Osteocyte (in vitro differentiated cells): Measurements from ENCODE around the gene ITPR1. TPM values are rescaled to one million over a fixed set of nuclear protein-coding genes. Genes with fewer than 3 reads are reported as not detected.

Experiments used
- DNase-seq: peaks from one replicate; pipeline ENCODE4 v3.0.0; 2021; ENCODE audit warnings: mixed read lengths; ENCODE audit not compliant: unreplicated experiment; ENCODE audit errors: extremely low spot score
- H3K27ac Mint-ChIP-seq: one replicate; pipeline ENCODE4 v1.8.0; 2021; ENCODE audit warnings: mild to moderate bottlenecking, mixed read lengths; ENCODE audit not compliant: unreplicated experiment
- H3K27me3 Mint-ChIP-seq: one replicate; pipeline ENCODE4 v1.8.0; 2021; ENCODE audit warnings: mixed read lengths; ENCODE audit not compliant: unreplicated experiment
- H3K36me3 Mint-ChIP-seq: one replicate; pipeline ENCODE4 v1.8.0; 2021; ENCODE audit warnings: mixed read lengths; ENCODE audit not compliant: unreplicated experiment
- H3K4me1 Mint-ChIP-seq: one replicate; pipeline ENCODE4 v1.8.0; 2021; ENCODE audit warnings: mixed read lengths; ENCODE audit not compliant: unreplicated experiment
- H3K4me3 Mint-ChIP-seq: one replicate; pipeline ENCODE4 v1.8.0; 2021; ENCODE audit warnings: mild to moderate bottlenecking, moderate library complexity, mixed read lengths; ENCODE audit not compliant: unreplicated experiment
- H3K9me3 Mint-ChIP-seq: one replicate; pipeline ENCODE4 v1.8.0; 2021; ENCODE audit warnings: mixed read lengths; ENCODE audit not compliant: unreplicated experiment
- total RNA-seq: library from RNA; stranded (reverse); gene quantifications from 2 replicates; pipeline ENCODE4 v1.2.1, GENCODE V29; 2021
- TF ChIP-seq, protein P1 (sequence below): fragments of 200-600 bp; sonication (generic); IDR thresholded peaks from 2 replicates; pipeline ENCODE4 v1.5.0; 2021; ENCODE audit warnings: antibody characterized with exemption, mild to moderate bottlenecking, moderate library complexity

Gene ITPR1
- total RNA-seq, 1 donor from 2014 or later, result 34.3 TPM

GRCh38 chr3:4551794-4552442, 58.8 kb downstream of the ITPR1 start:
- DNase-seq, result no peak

DNA sequence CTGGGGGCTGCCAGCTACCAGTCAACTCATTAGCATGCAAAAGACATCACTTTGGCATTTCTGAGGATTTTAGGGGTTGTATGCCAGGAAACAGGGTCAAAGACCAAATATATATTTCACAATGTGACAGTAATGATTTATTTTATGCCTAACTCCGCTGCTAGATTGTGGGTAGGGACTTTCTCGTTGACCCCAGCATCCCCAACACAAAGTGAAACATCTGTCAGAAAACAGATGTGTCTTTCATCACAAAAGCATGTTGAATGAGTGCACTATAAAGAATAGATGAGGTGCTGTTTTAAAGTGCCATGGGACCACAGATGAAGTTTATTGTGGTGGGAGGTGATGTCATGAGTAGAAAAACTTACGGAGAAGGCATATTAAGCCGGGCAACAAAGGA, 59.7 kb downstream of the ITPR1 start:
- TF ChIP-seq, protein P1, sequence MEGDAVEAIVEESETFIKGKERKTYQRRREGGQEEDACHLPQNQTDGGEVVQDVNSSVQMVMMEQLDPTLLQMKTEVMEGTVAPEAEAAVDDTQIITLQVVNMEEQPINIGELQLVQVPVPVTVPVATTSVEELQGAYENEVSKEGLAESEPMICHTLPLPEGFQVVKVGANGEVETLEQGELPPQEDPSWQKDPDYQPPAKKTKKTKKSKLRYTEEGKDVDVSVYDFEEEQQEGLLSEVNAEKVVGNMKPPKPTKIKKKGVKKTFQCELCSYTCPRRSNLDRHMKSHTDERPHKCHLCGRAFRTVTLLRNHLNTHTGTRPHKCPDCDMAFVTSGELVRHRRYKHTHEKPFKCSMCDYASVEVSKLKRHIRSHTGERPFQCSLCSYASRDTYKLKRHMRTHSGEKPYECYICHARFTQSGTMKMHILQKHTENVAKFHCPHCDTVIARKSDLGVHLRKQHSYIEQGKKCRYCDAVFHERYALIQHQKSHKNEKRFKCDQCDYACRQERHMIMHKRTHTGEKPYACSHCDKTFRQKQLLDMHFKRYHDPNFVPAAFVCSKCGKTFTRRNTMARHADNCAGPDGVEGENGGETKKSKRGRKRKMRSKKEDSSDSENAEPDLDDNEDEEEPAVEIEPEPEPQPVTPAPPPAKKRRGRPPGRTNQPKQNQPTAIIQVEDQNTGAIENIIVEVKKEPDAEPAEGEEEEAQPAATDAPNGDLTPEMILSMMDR, result no peak
- H3K27ac Mint-ChIP-seq, result no peak overlapping the region
- peaks cover 5% of the 10 kb centered on the region for H3K9me3 Mint-ChIP-seq
- DNase-seq, result no peak
- no peaks in the 10 kb centered on the region for H3K27me3 Mint-ChIP-seq
- H3K4me3 Mint-ChIP-seq, result no peak overlapping the region
- no peaks in the 10 kb centered on the region for H3K36me3 Mint-ChIP-seq
- peaks cover 14% of the 10 kb centered on the region for H3K4me1 Mint-ChIP-seq

More at GRCh38 chr3:4551794-4552442, 58.8 kb downstream of the ITPR1 start:
- H3K4me3 Mint-ChIP-seq, result no peak overlapping the region
- peaks cover 14% of the 10 kb centered on the region for H3K4me1 Mint-ChIP-seq
- H3K36me3 Mint-ChIP-seq, result no peaks in the 10 kb centered on the region
- no peaks in the 10 kb centered on the region for H3K9me3 Mint-ChIP-seq
- TF ChIP-seq, protein P1, result no peak
- H3K27me3 Mint-ChIP-seq, result no peaks in the 10 kb centered on the region
- no peak overlapping the region for H3K27ac Mint-ChIP-seq

- Mint-ChIP-seq H3K4me1 (peaks cover 1% of the 10 kb centered on the region), H3K9me3 (peaks cover 10% of the 10 kb centered on the region), H3K36me3 (no peaks in the 10 kb centered on the region), H3K27me3 (no peaks in the 10 kb centered on the region), H3K4me3 (no peak overlapping the region), H3K27ac (no peak overlapping the region)
- DNase-seq, result no peak
- TF ChIP-seq, protein P1, result no peak
Measured at GRCh38 chr3:4561661-4562060, 68.5 kb downstream of the ITPR1 start.

GRCh38 chr3:4562595-4562994, 69.4 kb downstream of the ITPR1 start:
- TF ChIP-seq, protein P1, result no peak
- Mint-ChIP-seq H3K27ac (no peak overlapping the region), H3K4me1 (peaks cover 1% of the 10 kb centered on the region), H3K9me3 (peaks cover 8% of the 10 kb centered on the region), H3K4me3 (no peak overlapping the region), H3K27me3 (no peaks in the 10 kb centered on the region), H3K36me3 (no peaks in the 10 kb centered on the region)
- no peak for DNase-seq

DNA sequence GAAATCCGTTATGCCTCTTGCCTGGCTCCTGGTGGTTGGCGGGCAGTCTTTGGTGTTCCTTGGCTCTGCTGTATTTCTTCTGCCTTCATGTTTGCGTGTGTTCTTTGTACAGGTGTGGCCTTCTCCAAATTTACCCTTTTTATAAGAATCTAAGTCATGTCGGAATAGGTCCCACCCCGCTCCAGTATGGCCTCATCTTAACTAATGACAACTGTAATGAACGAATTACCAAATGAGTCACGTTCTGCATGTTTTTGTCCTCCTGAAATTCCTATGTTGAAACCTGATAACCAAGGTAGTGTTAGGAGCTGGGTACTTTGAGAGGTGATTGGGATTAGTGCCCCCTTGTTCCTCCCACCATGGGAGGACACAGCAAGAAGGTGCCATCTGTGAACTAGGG, 71.1 kb downstream of the ITPR1 start:
- Mint-ChIP-seq H3K36me3 (no peaks in the 10 kb centered on the region), H3K27me3 (no peaks in the 10 kb centered on the region), H3K9me3 (no peaks in the 10 kb centered on the region), H3K4me3 (no peak overlapping the region), H3K27ac (no peak overlapping the region), H3K4me1 (peaks cover 3% of the 10 kb centered on the region)
- DNase-seq, result no peak
- TF ChIP-seq, protein P1, result no peak
